ENCODE measurements around the gene IL34.

Gene IL34

GRCh38 chr16:70646260-70647241 lies at the start of gene IL34:
IL34 (plus strand) TSS chr16:70646559; CDS start chr16:70646948, 389 bp downstream.
- TF ChIP-seq FOXM1 (IDR thresholded peaks at IDR 0.05; ENCODE audit: borderline replicate concordance) (no peak), ARNT (IDR thresholded peaks at IDR 0.05) (no peak), NFRKB (IDR thresholded peaks at IDR 0.05) (no peak), ZNF384 (IDR thresholded peaks at IDR 0.05) (no peak), FOXK2 (IDR thresholded peaks at IDR 0.05) (no peak), CTBP1 (IDR thresholded peaks at IDR 0.05; ENCODE audit: borderline replicate concordance) (no peak), ELF4 (IDR thresholded peaks at IDR 0.05) (no peak), SUZ12 (IDR thresholded peaks at IDR 0.05) (no peak), TARDBP (IDR thresholded peaks at IDR 0.05) (no peak), BHLHE40 (IDR thresholded peaks at IDR 0.05; ENCODE audit: borderline replicate concordance) (no peak)
- CTCF ChIA-PET, result no interaction called here
- peak; percentile 6 for DNase-seq (ENCODE audit: extremely low spot score)
- POLR2A ChIA-PET, result interaction anchor here (1.1 kb wide), 1 partner anchor 122 kb away, joined by 3 read pairs; no protein-coding TSS in a partner anchor

DNA sequence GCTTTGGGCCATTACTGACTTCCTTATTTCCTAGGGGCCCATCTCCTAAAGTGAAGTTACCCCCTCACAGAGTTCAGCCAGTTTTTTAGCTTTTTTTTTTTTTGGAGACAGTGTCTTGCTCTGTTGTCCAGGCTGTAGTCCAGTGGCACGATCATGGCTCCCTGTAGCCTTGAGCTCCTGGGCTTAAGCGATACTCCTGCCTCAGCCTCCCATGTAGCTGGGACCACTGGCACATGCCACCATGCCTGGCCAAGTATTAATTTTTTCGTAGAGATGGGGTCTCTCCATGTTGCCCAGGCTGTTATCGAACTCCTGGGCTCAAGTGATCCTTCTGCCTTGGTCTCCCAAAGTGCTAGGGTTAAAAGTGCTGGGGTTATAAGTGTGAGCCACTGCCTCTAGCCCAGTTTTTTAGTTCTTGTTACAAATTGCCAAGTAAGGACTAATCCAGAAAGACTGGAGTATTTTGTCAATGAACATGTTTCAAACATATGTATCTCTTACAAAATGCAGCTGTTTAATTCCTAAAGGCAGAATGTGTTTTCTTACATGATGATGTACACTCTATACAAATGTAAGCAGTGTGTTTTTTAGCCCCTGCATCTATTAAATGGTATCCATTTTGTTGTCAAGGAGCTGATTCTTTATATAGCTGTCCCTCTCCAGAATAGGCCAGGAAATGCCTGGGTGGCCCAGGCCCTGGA lies 49.1 kb upstream of the IL34 start:
- CTCF ChIA-PET, result no interaction called here
- no peak for DNase-seq (ENCODE audit: extremely low spot score)
- TF ChIP-seq NFRKB (IDR thresholded peaks at IDR 0.05) (no peak), HDGF (IDR thresholded peaks at IDR 0.05; ENCODE audit: borderline replicate concordance) (no peak), TARDBP (IDR thresholded peaks at IDR 0.05) (no peak), FOXA1 (IDR thresholded peaks at IDR 0.05) (no peak), ELF4 (IDR thresholded peaks at IDR 0.05) (no peak), ZNF384 (IDR thresholded peaks at IDR 0.05) (no peak), BHLHE40 (IDR thresholded peaks at IDR 0.05; ENCODE audit: borderline replicate concordance) (no peak), CTBP1 (IDR thresholded peaks at IDR 0.05; ENCODE audit: borderline replicate concordance) (no peak), FOXM1 (IDR thresholded peaks at IDR 0.05; ENCODE audit: borderline replicate concordance) (no peak), LEF1 (IDR thresholded peaks at IDR 0.05; ENCODE audit: borderline replicate concordance) (no peak), SUZ12 (IDR thresholded peaks at IDR 0.05) (no peak), L3MBTL2 (conservative IDR thresholded peaks at IDR 0.05) (no peak), FOXK2 (IDR thresholded peaks at IDR 0.05) (no peak), ARNT (IDR thresholded peaks at IDR 0.05) (no peak), SP1 (IDR thresholded peaks at IDR 0.05) (no peak)
- TF ChIP-seq, protein P1, sequence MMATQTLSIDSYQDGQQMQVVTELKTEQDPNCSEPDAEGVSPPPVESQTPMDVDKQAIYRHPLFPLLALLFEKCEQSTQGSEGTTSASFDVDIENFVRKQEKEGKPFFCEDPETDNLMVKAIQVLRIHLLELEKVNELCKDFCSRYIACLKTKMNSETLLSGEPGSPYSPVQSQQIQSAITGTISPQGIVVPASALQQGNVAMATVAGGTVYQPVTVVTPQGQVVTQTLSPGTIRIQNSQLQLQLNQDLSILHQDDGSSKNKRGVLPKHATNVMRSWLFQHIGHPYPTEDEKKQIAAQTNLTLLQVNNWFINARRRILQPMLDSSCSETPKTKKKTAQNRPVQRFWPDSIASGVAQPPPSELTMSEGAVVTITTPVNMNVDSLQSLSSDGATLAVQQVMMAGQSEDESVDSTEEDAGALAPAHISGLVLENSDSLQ (IDR thresholded peaks at IDR 0.05), result no peak
- POLR2A ChIA-PET, result no interaction called here

DNA sequence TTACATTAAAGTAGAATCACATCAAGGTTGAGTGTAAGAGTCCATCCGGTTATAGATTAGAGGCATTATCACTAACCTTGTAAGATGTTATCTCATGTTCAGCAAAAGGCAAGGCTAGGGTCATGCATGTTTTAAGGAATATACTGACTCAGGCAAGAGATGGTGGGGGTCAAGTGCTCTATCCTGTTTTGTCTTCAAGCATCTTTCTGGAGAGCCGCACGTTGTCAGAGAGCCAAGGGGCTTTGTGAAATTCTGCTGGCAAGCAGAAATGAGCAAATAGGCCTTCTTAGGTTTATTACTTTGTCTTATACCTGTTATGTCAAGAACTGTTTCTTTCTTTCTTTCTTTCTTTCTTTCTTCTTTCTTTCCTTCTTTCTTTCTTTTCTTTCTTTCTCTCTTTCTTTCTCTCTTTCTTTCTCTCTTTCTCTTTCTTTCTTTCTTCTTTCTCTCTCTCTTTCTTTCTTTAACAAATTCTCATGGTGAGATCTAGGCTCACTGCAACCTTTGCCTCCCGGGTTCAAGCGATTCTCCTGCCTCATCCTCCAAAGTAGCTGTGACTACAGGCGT lies 47.3 kb upstream of the IL34 start:
- ChIA-PET POLR2A (no interaction called here), CTCF (no interaction called here)
- TF ChIP-seq ELF4 (IDR thresholded peaks at IDR 0.05) (no peak), FOXK2 (IDR thresholded peaks at IDR 0.05) (no peak), BHLHE40 (IDR thresholded peaks at IDR 0.05; ENCODE audit: borderline replicate concordance) (no peak), ZNF384 (IDR thresholded peaks at IDR 0.05) (no peak), FOXM1 (IDR thresholded peaks at IDR 0.05; ENCODE audit: borderline replicate concordance) (no peak), CTBP1 (IDR thresholded peaks at IDR 0.05; ENCODE audit: borderline replicate concordance) (no peak), LEF1 (IDR thresholded peaks at IDR 0.05; ENCODE audit: borderline replicate concordance) (no peak)
- TF ChIP-seq, protein P1 (IDR thresholded peaks at IDR 0.05), result no peak
- DNase-seq (ENCODE audit: extremely low spot score), result no peak

GRCh38 chr16:70600730-70601129 lies 45.6 kb upstream of the IL34 start:
- POLR2A ChIA-PET, result no interaction called here
- CTCF ChIA-PET, result no interaction called here
- DNase-seq (ENCODE audit: extremely low spot score), result no peak

More at GRCh38 chr16:70600730-70601129, 45.6 kb upstream of the IL34 start:
- TF ChIP-seq, protein P1 (IDR thresholded peaks at IDR 0.05), result no peak
- TF ChIP-seq TARDBP (IDR thresholded peaks at IDR 0.05), result no peak
- no peak for TF ChIP-seq FOXK2 (IDR thresholded peaks at IDR 0.05)
- TF ChIP-seq ARNT (IDR thresholded peaks at IDR 0.05), result no peak
- no peak for TF ChIP-seq HDGF (IDR thresholded peaks at IDR 0.05; ENCODE audit: borderline replicate concordance)
- no peak for TF ChIP-seq FOXA1 (IDR thresholded peaks at IDR 0.05)
- TF ChIP-seq BHLHE40 (IDR thresholded peaks at IDR 0.05; ENCODE audit: borderline replicate concordance), result no peak
- TF ChIP-seq ZNF384 (IDR thresholded peaks at IDR 0.05), result no peak
- no peak for TF ChIP-seq NFRKB (IDR thresholded peaks at IDR 0.05)
- no peak for TF ChIP-seq FOXM1 (IDR thresholded peaks at IDR 0.05; ENCODE audit: borderline replicate concordance)
- no peak for TF ChIP-seq LEF1 (IDR thresholded peaks at IDR 0.05; ENCODE audit: borderline replicate concordance)
- TF ChIP-seq SP1 (IDR thresholded peaks at IDR 0.05), result no peak
- no peak for TF ChIP-seq L3MBTL2 (conservative IDR thresholded peaks at IDR 0.05)
